ENCODE measurements around the gene ADD1.
"Not testable (repeated sequence)": the region's sequence is repeated elsewhere in the genome, so short reads cannot be mapped to it uniquely, and the experiment has no call there.

ADD1 gene

GRCh38 chr4:2907706-2908293 lies 64.2 kb downstream of the ADD1 start:
- Histone ChIP-seq H3K4me3 (ENCODE audit: insufficient read depth, low read depth, low read length, poor library complexity, severe bottlenecking) (no peak overlapping the region), H3K36me3 (ENCODE audit: control insufficient read depth, insufficient read depth, low read length) (peaks cover 73% of the 10 kb centered on the region), H3K9me3 (ENCODE audit: control insufficient read depth, low read length) (no peaks in the 10 kb centered on the region), H3K27ac (ENCODE audit: insufficient read depth, low read length, poor library complexity, severe bottlenecking) (no peak overlapping the region), H3K27me3 (replicated peaks; ENCODE audit: control insufficient read depth, insufficient read depth, low read length, poor library complexity, severe bottlenecking) (no peaks in the 10 kb centered on the region), H3K4me1 (ENCODE audit: control insufficient read depth, insufficient read depth, low read length, poor library complexity, severe bottlenecking) (peaks cover 9% of the 10 kb centered on the region)
- no peak for DNase-seq

- Histone ChIP-seq H3K4me3 (ENCODE audit: insufficient read depth, low read depth, low read length, poor library complexity, severe bottlenecking) (no peak overlapping the region), H3K36me3 (ENCODE audit: control insufficient read depth, insufficient read depth, low read length) (peaks cover 74% of the 10 kb centered on the region), H3K27me3 (replicated peaks; ENCODE audit: control insufficient read depth, insufficient read depth, low read length, poor library complexity, severe bottlenecking) (no peaks in the 10 kb centered on the region), H3K27ac (ENCODE audit: insufficient read depth, low read length, poor library complexity, severe bottlenecking) (no peak overlapping the region), H3K4me1 (ENCODE audit: control insufficient read depth, insufficient read depth, low read length, poor library complexity, severe bottlenecking) (peaks cover 9% of the 10 kb centered on the region), H3K9me3 (ENCODE audit: control insufficient read depth, low read length) (no peaks in the 10 kb centered on the region)
- DNase-seq: no peak
Measured at GRCh38 chr4:2908686-2909085, 65.0 kb downstream of the ADD1 start.

GRCh38 chr4:2909583-2909982 lies 65.9 kb downstream of the ADD1 start:
- Histone ChIP-seq H3K4me3 (ENCODE audit: insufficient read depth, low read depth, low read length, poor library complexity, severe bottlenecking) (no peak overlapping the region), H3K27me3 (replicated peaks; ENCODE audit: control insufficient read depth, insufficient read depth, low read length, poor library complexity, severe bottlenecking) (no peaks in the 10 kb centered on the region), H3K36me3 (ENCODE audit: control insufficient read depth, insufficient read depth, low read length) (peaks cover 68% of the 10 kb centered on the region), H3K4me1 (ENCODE audit: control insufficient read depth, insufficient read depth, low read length, poor library complexity, severe bottlenecking) (peaks cover 9% of the 10 kb centered on the region), H3K27ac (ENCODE audit: insufficient read depth, low read length, poor library complexity, severe bottlenecking) (no peak overlapping the region), H3K9me3 (ENCODE audit: control insufficient read depth, low read length) (no peaks in the 10 kb centered on the region)
- no peak for DNase-seq

- DNase-seq: no peak
- Histone ChIP-seq H3K27ac (ENCODE audit: insufficient read depth, low read length, poor library complexity, severe bottlenecking) (no peak overlapping the region), H3K27me3 (replicated peaks; ENCODE audit: control insufficient read depth, insufficient read depth, low read length, poor library complexity, severe bottlenecking) (no peaks in the 10 kb centered on the region), H3K4me1 (ENCODE audit: control insufficient read depth, insufficient read depth, low read length, poor library complexity, severe bottlenecking) (peaks cover 9% of the 10 kb centered on the region), H3K4me3 (ENCODE audit: insufficient read depth, low read depth, low read length, poor library complexity, severe bottlenecking) (no peak overlapping the region), H3K9me3 (ENCODE audit: control insufficient read depth, low read length) (no peaks in the 10 kb centered on the region), H3K36me3 (ENCODE audit: control insufficient read depth, insufficient read depth, low read length) (peaks cover 67% of the 10 kb centered on the region)
Measured at GRCh38 chr4:2910409-2910808, 66.8 kb downstream of the ADD1 start.

- Histone ChIP-seq H3K4me1 (ENCODE audit: control insufficient read depth, insufficient read depth, low read length, poor library complexity, severe bottlenecking) (no peaks in the 10 kb centered on the region), H3K27ac (ENCODE audit: insufficient read depth, low read length, poor library complexity, severe bottlenecking) (no peak overlapping the region), H3K27me3 (replicated peaks; ENCODE audit: control insufficient read depth, insufficient read depth, low read length, poor library complexity, severe bottlenecking) (no peaks in the 10 kb centered on the region), H3K9me3 (ENCODE audit: control insufficient read depth, low read length) (no peaks in the 10 kb centered on the region), H3K4me3 (ENCODE audit: insufficient read depth, low read depth, low read length, poor library complexity, severe bottlenecking) (no peak overlapping the region), H3K36me3 (ENCODE audit: control insufficient read depth, insufficient read depth, low read length) (peaks cover 71% of the 10 kb centered on the region)
- DNase-seq: no peak
Measured at GRCh38 chr4:2911868-2912267, 68.2 kb downstream of the ADD1 start.

- DNase-seq: no peak
- Histone ChIP-seq H3K27me3 (replicated peaks; ENCODE audit: control insufficient read depth, insufficient read depth, low read length, poor library complexity, severe bottlenecking) (no peaks in the 10 kb centered on the region), H3K4me1 (ENCODE audit: control insufficient read depth, insufficient read depth, low read length, poor library complexity, severe bottlenecking) (no peaks in the 10 kb centered on the region), H3K4me3 (ENCODE audit: insufficient read depth, low read depth, low read length, poor library complexity, severe bottlenecking) (no peak overlapping the region), H3K36me3 (ENCODE audit: control insufficient read depth, insufficient read depth, low read length) (peaks cover 61% of the 10 kb centered on the region), H3K27ac (ENCODE audit: insufficient read depth, low read length, poor library complexity, severe bottlenecking) (no peak overlapping the region), H3K9me3 (ENCODE audit: control insufficient read depth, low read length) (no peaks in the 10 kb centered on the region)
Measured at GRCh38 chr4:2913168-2913567, 69.5 kb downstream of the ADD1 start.

GRCh38 chr4:2914256-2915126 lies 70.8 kb downstream of the ADD1 start:
- no peaks in the 10 kb centered on the region for H3K27me3 ChIP-seq (replicated peaks; ENCODE audit: control insufficient read depth, insufficient read depth, low read length, poor library complexity, severe bottlenecking)
- peaks cover 47% of the 10 kb centered on the region for H3K36me3 ChIP-seq (ENCODE audit: control insufficient read depth, insufficient read depth, low read length)
- no peak overlapping the region for H3K27ac ChIP-seq (ENCODE audit: insufficient read depth, low read length, poor library complexity, severe bottlenecking)
- no peaks in the 10 kb centered on the region for H3K4me1 ChIP-seq (ENCODE audit: control insufficient read depth, insufficient read depth, low read length, poor library complexity, severe bottlenecking)
- no peak for DNase-seq
- no peaks in the 10 kb centered on the region for H3K9me3 ChIP-seq (ENCODE audit: control insufficient read depth, low read length)
- no peak overlapping the region for H3K4me3 ChIP-seq (ENCODE audit: insufficient read depth, low read depth, low read length, poor library complexity, severe bottlenecking)

- Histone ChIP-seq H3K27ac (ENCODE audit: insufficient read depth, low read length, poor library complexity, severe bottlenecking) (no peak overlapping the region), H3K4me1 (ENCODE audit: control insufficient read depth, insufficient read depth, low read length, poor library complexity, severe bottlenecking) (no peaks in the 10 kb centered on the region), H3K4me3 (ENCODE audit: insufficient read depth, low read depth, low read length, poor library complexity, severe bottlenecking) (no peak overlapping the region), H3K9me3 (ENCODE audit: control insufficient read depth, low read length) (no peaks in the 10 kb centered on the region), H3K27me3 (replicated peaks; ENCODE audit: control insufficient read depth, insufficient read depth, low read length, poor library complexity, severe bottlenecking) (no peaks in the 10 kb centered on the region), H3K36me3 (ENCODE audit: control insufficient read depth, insufficient read depth, low read length) (peaks cover 36% of the 10 kb centered on the region)
- DNase-seq: no peak
Measured at GRCh38 chr4:2915789-2916188, 72.1 kb downstream of the ADD1 start.

- H3K27ac ChIP-seq (ENCODE audit: insufficient read depth, low read length, poor library complexity, severe bottlenecking); H3K9me3 ChIP-seq (ENCODE audit: control insufficient read depth, low read length); H3K4me3 ChIP-seq (ENCODE audit: insufficient read depth, low read depth, low read length, poor library complexity, severe bottlenecking); DNase-seq; H3K4me1 ChIP-seq (ENCODE audit: control insufficient read depth, insufficient read depth, low read length, poor library complexity, severe bottlenecking); H3K27me3 ChIP-seq (replicated peaks; ENCODE audit: control insufficient read depth, insufficient read depth, low read length, poor library complexity, severe bottlenecking): not testable (repeated sequence)
- peaks cover 36% of the 10 kb centered on the region for H3K36me3 ChIP-seq (ENCODE audit: control insufficient read depth, insufficient read depth, low read length)
Measured at GRCh38 chr4:2916696-2917095, 73.1 kb downstream of the ADD1 start.

GRCh38 chr4:2918300-2918699 lies 74.7 kb downstream of the ADD1 start:
- not testable (repeated sequence) for H3K27me3 ChIP-seq (replicated peaks; ENCODE audit: control insufficient read depth, insufficient read depth, low read length, poor library complexity, severe bottlenecking); H3K27ac ChIP-seq (ENCODE audit: insufficient read depth, low read length, poor library complexity, severe bottlenecking); H3K9me3 ChIP-seq (ENCODE audit: control insufficient read depth, low read length); H3K4me1 ChIP-seq (ENCODE audit: control insufficient read depth, insufficient read depth, low read length, poor library complexity, severe bottlenecking); H3K4me3 ChIP-seq (ENCODE audit: insufficient read depth, low read depth, low read length, poor library complexity, severe bottlenecking); DNase-seq
- H3K36me3 ChIP-seq (ENCODE audit: control insufficient read depth, insufficient read depth, low read length): peaks cover 29% of the 10 kb centered on the region

Measured in effector memory CD4-positive, alpha-beta T cell (primary cell).